K562 (cell line): Measurements from ENCODE around the gene SH3BP2. TPM values are rescaled to one million over a fixed set of nuclear protein-coding genes. Genes with fewer than 3 reads are reported as not detected.

Experiments used
- ATAC-seq: fragments of 200-7000 bp; cut with Tn5 transposase; 3 replicates; pipeline ENCODE4 v1.9.1; 2020; ENCODE audit warnings: moderate library complexity
- BruUV-seq: library from RNA; stranded (reverse); fragments of 400-500 nt; replicated peaks from 2 replicates; lab custom pipeline; 2021; lab: Mats Ljungman, UMichigan
- CTCF ChIA-PET: fragments of 300-600 bp; formaldehyde crosslinking; extraction: SDS; loops from one replicate; lab custom pipeline; 2021; ENCODE audit warnings: low intra/inter-chr PET ratio; lab: Yijun Ruan, JAX
- POLR2A ChIA-PET: fragments of 300-600, 350-650 bp; sonication (Branson Sonifier 250); formaldehyde crosslinking; extraction: SDS; loops from one replicate; lab custom pipeline; 2021; ENCODE audit warnings: antibody characterized with exemption, inconsistent platforms; lab: Yijun Ruan, JAX
- DNase-seq, 4 experiments: peaks; one replicate each; pipeline versions ENCODE4 v3.0.0 to v3.0.0-alpha.2; 2011 to 2018; ENCODE audit warnings: low spot score in 3 of 4, mixed read lengths in 3 of 4; ENCODE audit errors: extremely low read depth in 1 of 4
- FAIRE-seq: peaks from 2 replicates; lab custom pipeline; 2011; peaks lifted over from hg19 to GRCh38; lab: Jason Lieb, UNC
- H2AFZ ChIP-seq: 2 replicates; pipeline ENCODE4 v1.6.0; 2011; ENCODE audit warnings: low read depth, low read length, control low read depth, inconsistent platforms
- H3K27ac ChIP-seq: fragments of 200-600 bp; 3 replicates; pipeline ENCODE4 v1.8.0; 2011; ENCODE audit warnings: low read depth, mild to moderate bottlenecking, control low read depth, inconsistent platforms, low read length, moderate library complexity, mixed read lengths; ENCODE audit errors: extremely low read depth
- H3K27me3 ChIP-seq, 2 experiments: fragments of 300-600 bp in 1 of 2; 2 replicates in 1 of 2; 3 replicates in 1 of 2; pipeline versions ENCODE4 v1.6.0 to v1.8.0; 2011; ENCODE audit warnings: inconsistent platforms in 2 of 2, low read length in 2 of 2, mild to moderate bottlenecking in 1 of 2, mixed read lengths in 1 of 2, moderate library complexity in 1 of 2; ENCODE audit not compliant: control insufficient read depth in 2 of 2, insufficient read depth in 2 of 2
- H3K36me3 ChIP-seq: fragments of 300-600 bp; 3 replicates; pipeline ENCODE4 v1.8.0; 2011; ENCODE audit warnings: mild to moderate bottlenecking, low read length, inconsistent platforms; ENCODE audit not compliant: control insufficient read depth, insufficient read depth
- H3K4me1 ChIP-seq, 2 experiments: fragments of 200-600 bp in 1 of 2; replicated peaks in 1 of 2; 2 replicates in 1 of 2; 3 replicates in 1 of 2; pipeline versions ENCODE4 v1.5.1 to v1.8.0; 2011; ENCODE audit warnings: inconsistent platforms in 2 of 2, low read length in 2 of 2, mild to moderate bottlenecking in 1 of 2, mixed read lengths in 1 of 2, moderate library complexity in 1 of 2; ENCODE audit not compliant: control insufficient read depth in 2 of 2, insufficient read depth in 2 of 2
- H3K4me2 ChIP-seq: 2 replicates; pipeline ENCODE4 v1.6.1; 2011; ENCODE audit warnings: low read length, control low read depth, inconsistent platforms, mixed read lengths; ENCODE audit not compliant: insufficient read depth
- H3K4me3 ChIP-seq: fragments of 200-600 bp; sonication (generic), shearing (Covaris generic); 2 replicates; pipeline ENCODE4 v1.5.1; 2016; ENCODE audit warnings: control low read depth, inconsistent platforms
- H3K79me2 ChIP-seq: fragments of 200-600 bp; 3 replicates; pipeline ENCODE4 v1.8.0; 2011; ENCODE audit warnings: low read length, inconsistent platforms; ENCODE audit not compliant: control insufficient read depth, insufficient read depth
- H3K9ac ChIP-seq, 2 experiments: 2 replicates each; pipeline versions ENCODE4 v1.6.0 to v1.6.1; 2011; ENCODE audit warnings: low read depth in 2 of 2, low read length in 2 of 2, control low read depth in 1 of 2, inconsistent platforms in 1 of 2, mild to moderate bottlenecking in 1 of 2, mixed read lengths in 1 of 2; ENCODE audit not compliant: insufficient read depth in 1 of 2
- H3K9me1 ChIP-seq: one replicate; pipeline ENCODE4 v1.6.0; 2011; ENCODE audit warnings: inconsistent platforms, mild to moderate bottlenecking, low read length, moderate library complexity; ENCODE audit not compliant: control insufficient read depth, insufficient read depth
- H3K9me3 ChIP-seq: replicated peaks from 2 replicates; pipeline ENCODE4 v1.5.1; 2011; ENCODE audit warnings: low read depth, low read length, inconsistent platforms; ENCODE audit not compliant: control insufficient read depth, insufficient read depth
- H4K20me1 ChIP-seq: replicated peaks from 2 replicates; pipeline ENCODE4 v1.6.1; 2011; ENCODE audit warnings: low read length, inconsistent platforms, mixed read lengths; ENCODE audit not compliant: control insufficient read depth, insufficient read depth
- EWSR1 ChIP-seq: fragments of 450-650 bp; IDR thresholded peaks from 2 replicates; pipeline ENCODE4 v1.6.1; 2018; ENCODE audit warnings: borderline replicate concordance, mild to moderate bottlenecking, low read depth, moderate library complexity; ENCODE audit not compliant: partially characterized antibody
- FOXJ3 ChIP-seq: sonication (generic); formaldehyde crosslinking; IDR thresholded peaks from 2 replicates; pipeline ENCODE4 v1.4.0; 2020; ENCODE audit warnings: mild to moderate bottlenecking, missing genetic modification reagents
- HDAC3 ChIP-seq: fragments of 450-650 bp; IDR thresholded peaks from 2 replicates; pipeline ENCODE4 v1.6.1; 2018; ENCODE audit warnings: borderline replicate concordance, mild to moderate bottlenecking, moderate library complexity; ENCODE audit not compliant: partially characterized antibody
- HDAC6 ChIP-seq: IDR thresholded peaks from 2 replicates; pipeline ENCODE4 v1.6.1; 2012; ENCODE audit warnings: low read depth, mild to moderate bottlenecking, control low read depth, inconsistent platforms, low read length, moderate library complexity
- KDM2B ChIP-seq: fragments of 250-450 bp; sonication (Bioruptor Pico); IDR thresholded peaks from 2 replicates; pipeline ENCODE4 v1.8.0; 2021; ENCODE audit warnings: mild to moderate bottlenecking, moderate library complexity
- MEF2D ChIP-seq: conservative IDR thresholded peaks from 2 replicates; pipeline ENCODE4 v1.6.1; 2016; ENCODE audit warnings: low read depth, missing genetic modification characterization, missing compliant biosample characterization
- POLR2G ChIP-seq: fragments of 200-400 bp; formaldehyde crosslinking; IDR thresholded peaks from 2 replicates; pipeline ENCODE4 v1.6.1; 2017; ENCODE audit warnings: low read depth, mild to moderate bottlenecking, antibody characterized with exemption, low read length, moderate library complexity
- PTTG1 ChIP-seq: fragments of 450-650 bp; IDR thresholded peaks from 2 replicates; pipeline ENCODE4 v1.6.1; 2016; ENCODE audit warnings: low read depth, mild to moderate bottlenecking, missing genetic modification characterization, missing compliant biosample characterization
- RBM39 ChIP-seq: fragments of 200-400 bp; formaldehyde crosslinking; optimal IDR thresholded peaks from 2 replicates; pipeline ENCODE3; 2018; ENCODE audit warnings: low read depth, low read length
- SNAPC5 ChIP-seq: fragments of 250-450 bp; sonication (Bioruptor Pico); IDR thresholded peaks from 2 replicates; pipeline ENCODE4 v1.8.0; 2021; ENCODE audit warnings: moderate library complexity, mild to moderate bottlenecking, inconsistent platforms
- ZKSCAN1 ChIP-seq: fragments of 150-350 bp; IDR thresholded peaks from 2 replicates; pipeline ENCODE4 v1.6.1; 2016; ENCODE audit warnings: low read depth, low read length
- ZNF253 ChIP-seq: fragments of 250-450 bp; sonication (Bioruptor Pico); conservative IDR thresholded peaks from 2 replicates; pipeline ENCODE4 v1.6.1; 2021; ENCODE audit warnings: mild to moderate bottlenecking
- ZNF77 ChIP-seq: fragments of 250-450 bp; sonication (Bioruptor Pico); IDR thresholded peaks from 2 replicates; pipeline ENCODE4 v1.5.0; 2020
- WGBS: fragments of 100-300 bp; shearing (Covaris generic); methylation state at CpG from one replicate; pipeline ENCODE4 v1.1.6; 2016; ENCODE audit warnings: low coverage, mixed read lengths; ENCODE audit not compliant: insufficient coverage; ENCODE audit errors: missing lambda C conversion rate; 5-methylcytosine and 5-hydroxymethylcytosine counted together
- in situ Hi-C: fragments of 300-500 bp; cut with MboI; formaldehyde crosslinking; loops from 4 replicates; pipeline ENCODE4 v1.15.0; 2018; ENCODE audit warnings: inconsistent platforms, mixed read lengths
- intact Hi-C: fragments of 100-400 bp; cut with micrococcal nuclease; formaldehyde crosslinking; loops from 2 replicates; pipeline ENCODE4 v1.14.2; 2022
- polyA plus RNA-seq, 8 experiments: library from polyadenylated mRNA; depleted of rRNA in 4 of 8; stranded (reverse) in 5 of 8; unstranded in 3 of 8; fragments of >200 nt; fragmentation: Nextera tagmentation in 2 of 8; fragmentation: Illumina TruSeq in 1 of 8; extraction: Ambion mirVana in 2 of 8; extraction: Trizol in 1 of 8; gene quantifications; 2 replicates each; pipeline versions ENCODE4 v1.2.1 to v1.2.3, GENCODE V29; 2011 to 2014; ENCODE audit warnings: inconsistent platforms in 1 of 8, missing spikeins in 1 of 8
- total RNA-seq, 7 experiments: library from RNA; depleted of rRNA in 6 of 7; stranded (reverse); fragments of >200 nt in 6 of 7; fragmentation: Illumina TruSeq in 2 of 7; extraction: Trizol in 2 of 7; gene quantifications; 2 replicates each; pipeline versions ENCODE4 v1.2.1 to v1.2.3, GENCODE V29; 2011 to 2021; ENCODE audit warnings: low replicate concordance in 1 of 7

The SH3BP2 gene
- total and polyA plus RNA-seq, 9 of the 15 experiments (the other 6 are each of a cell fraction or from before 2014, with no cell fraction given): 0.34 to 16.0 (median 5.1) TPM

- H3K4me3 ChIP-seq: no peak overlapping the region
- no peak overlapping the region for H3K9ac ChIP-seq
- H3K36me3 ChIP-seq: peaks cover 8% of the 10 kb centered on the region; the same call in 1 of the 3 replicates
- H3K9me1 ChIP-seq: peaks cover 6% of the 10 kb centered on the region
- DNase-seq: no peak
- WGBS: 72% methylated on average over 10 of the region's 10 CpGs
- no peak overlapping the region for H2AFZ ChIP-seq
- CTCF ChIA-PET: no interaction called here
- no TSS peak for BruUV-seq
- in situ Hi-C loops (no loop called here), intact Hi-C loops (loop anchor here (5.0 kb wide), 1 partner anchor 74 kb away; the partner anchor contains the start of gene SH3BP2)
- POLR2A ChIA-PET: interaction anchor here (0.9 to 1.1 kb wide), 2 partner anchors 12 to 13 kb away, joined by 3 read pairs; no protein-coding TSS in a partner anchor
- peaks cover 89% of the 10 kb centered on the region for H3K79me2 ChIP-seq
- no peak for TF ChIP-seq RBM39
- TF ChIP-seq FOXJ3 (CRISPR knock-in tag): no peak
- no peak for TF ChIP-seq ZNF253 (CRISPR knock-in tag)
- no peak for TF ChIP-seq EWSR1
- no peak for TF ChIP-seq HDAC3
- TF ChIP-seq HDAC6: no peak
- TF ChIP-seq ZNF77: no peak
- no peak for TF ChIP-seq KDM2B
- no peak for TF ChIP-seq SNAPC5 (CRISPR knock-in tag)
- no peak for TF ChIP-seq MEF2D
- no peak for TF ChIP-seq ZKSCAN1
- no peak for TF ChIP-seq POLR2G
- TF ChIP-seq PTTG1: no peak
- TF ChIP-seq, all 486 proteins: peak for 0
- Histone ChIP-seq H3K9me3 (no peaks in the 10 kb centered on the region), H4K20me1 (peaks cover 65% of the 10 kb centered on the region), H3K27ac (no peak overlapping the region), H3K4me1 (peaks cover 22 to 41% of the 10 kb centered on the region in 2 experiments), H3K27me3 (no peaks in the 10 kb centered on the region), H3K4me2 (no peak overlapping the region)
- FAIRE-seq: no peak
- no peak for ATAC-seq
These were observed 73.4 kb downstream of the SH3BP2 start for GRCh38 chr4:2866160-2866861.
